IMR-90 (cell line): ENCODE measurements around the gene MACROD1. TPM values are rescaled to one million over a fixed set of nuclear protein-coding genes. Genes with fewer than 3 reads are reported as not detected.
A peak's percentile ranks its signal among the peaks of the same experiment; 100 is the strongest.

ENCODE experiments used
- ATAC-seq: fragments of 200-7000 bp; cut with Tn5 transposase; 2 replicates; pipeline ENCODE4 v1.9.1; 2020; ENCODE audit warnings: low read depth, mild to moderate bottlenecking, moderate library complexity
- BruUV-seq: library from RNA; stranded (reverse); fragments of 400-500 nt; replicated peaks from 2 replicates; lab custom pipeline; 2021; lab: Mats Ljungman, UMichigan
- CTCF ChIA-PET: fragments of 300-600 bp; formaldehyde crosslinking; extraction: SDS; loops from one replicate; lab custom pipeline; 2021; ENCODE audit warnings: antibody characterized with exemption; lab: Yijun Ruan, JAX
- POLR2A ChIA-PET: fragments of 300-600 bp; sonication (Branson Sonifier 250); formaldehyde crosslinking; loops from one replicate; lab custom pipeline; 2022; ENCODE audit warnings: antibody characterized with exemption; ENCODE audit not compliant: unreplicated experiment; lab: Charles Lee
- DNase-seq: peaks from one replicate; pipeline ENCODE4 v3.0.0; 2013
- H2AFZ ChIP-seq: replicated peaks from 2 replicates; pipeline ENCODE3; 2013; ENCODE audit warnings: low read length, mild to moderate bottlenecking; ENCODE audit not compliant: poor library complexity
- H2AK5ac ChIP-seq: 2 replicates; pipeline ENCODE4 v1.6.1; 2013; ENCODE audit warnings: low read depth, low read length, inconsistent platforms
- H2AK9ac ChIP-seq: replicated peaks from 2 replicates; pipeline ENCODE3; 2013; ENCODE audit warnings: mild to moderate bottlenecking, low read depth, low read length, moderate library complexity; ENCODE audit not compliant: poor library complexity
- H2BK120ac ChIP-seq: 2 replicates; pipeline ENCODE4 v1.6.1; 2013; ENCODE audit warnings: low read depth, low read length, inconsistent platforms
- H2BK15ac ChIP-seq: 3 replicates; pipeline ENCODE4 v1.6.1; 2013; ENCODE audit warnings: low read depth, low read length, inconsistent platforms
- H2BK20ac ChIP-seq: 2 replicates; pipeline ENCODE4 v1.6.1; 2013; ENCODE audit warnings: low read depth, mild to moderate bottlenecking, inconsistent platforms, low read length, moderate library complexity
- H2BK5ac ChIP-seq: 2 replicates; pipeline ENCODE4 v1.6.1; 2013; ENCODE audit warnings: mild to moderate bottlenecking, low read depth, low read length, inconsistent platforms; ENCODE audit not compliant: poor library complexity, severe bottlenecking
- H3K14ac ChIP-seq: replicated peaks from 2 replicates; pipeline ENCODE4 v1.6.1; 2013; ENCODE audit warnings: low read depth, low read length, inconsistent platforms
- H3K18ac ChIP-seq: 2 replicates; pipeline ENCODE4 v1.6.1; 2013; ENCODE audit warnings: low read depth, low read length, control low read depth
- H3K23ac ChIP-seq: 2 replicates; pipeline ENCODE4 v1.6.1; 2013; ENCODE audit warnings: low read depth, low read length, inconsistent platforms
- H3K27ac ChIP-seq: 2 replicates; pipeline ENCODE4 v1.5.1; 2013; ENCODE audit warnings: mild to moderate bottlenecking, control low read depth, low read length; ENCODE audit not compliant: insufficient read depth
- H3K27me3 ChIP-seq: 2 replicates; pipeline ENCODE4 v1.6.1; 2013; ENCODE audit warnings: low read length; ENCODE audit not compliant: control insufficient read depth, insufficient read depth
- H3K36me3 ChIP-seq: 2 replicates; pipeline ENCODE4 v1.6.1; 2013; ENCODE audit warnings: low read length, mixed read lengths; ENCODE audit not compliant: control insufficient read depth, insufficient read depth
- H3K4ac ChIP-seq: 2 replicates; pipeline ENCODE4 v1.6.1; 2013; ENCODE audit warnings: low read depth, low read length, inconsistent platforms
- H3K4me1 ChIP-seq: 2 replicates; pipeline ENCODE4 v1.6.1; 2013; ENCODE audit warnings: low read length, mixed read lengths; ENCODE audit not compliant: control insufficient read depth, insufficient read depth
- H3K4me2 ChIP-seq: 2 replicates; pipeline ENCODE4 v1.6.1; 2013; ENCODE audit warnings: low read depth, mild to moderate bottlenecking, control low read depth, low read length, moderate library complexity
- H3K4me3 ChIP-seq: 2 replicates; pipeline ENCODE4 v1.5.1; 2013; ENCODE audit warnings: low read depth, mild to moderate bottlenecking, control low read depth, low read length, moderate library complexity; ENCODE audit not compliant: insufficient read depth
- H3K56ac ChIP-seq: 2 replicates; pipeline ENCODE4 v1.6.1; 2013; ENCODE audit warnings: low read length, inconsistent platforms; ENCODE audit not compliant: insufficient read depth; ENCODE audit errors: extremely low read depth
- H3K79me1 ChIP-seq, 2 experiments: 2 replicates each; pipeline ENCODE4 v1.6.1; 2013; ENCODE audit warnings: low read length in 2 of 2, inconsistent platforms in 1 of 2, low read depth in 1 of 2
- H3K9ac ChIP-seq: 2 replicates; pipeline ENCODE4 v1.6.1; 2013; ENCODE audit warnings: low read depth, low read length, control low read depth
- H3K9me1 ChIP-seq: 2 replicates; pipeline ENCODE4 v1.6.1; 2013; ENCODE audit warnings: low read length, inconsistent platforms; ENCODE audit not compliant: insufficient read depth
- H3K9me3 ChIP-seq: 2 replicates; pipeline ENCODE4 v1.6.1; 2013; ENCODE audit warnings: low read length; ENCODE audit not compliant: control insufficient read depth, insufficient read depth
- H4K20me1 ChIP-seq: 2 replicates; pipeline ENCODE4 v1.6.1; 2013; ENCODE audit warnings: low read length, inconsistent platforms; ENCODE audit not compliant: insufficient read depth
- H4K5ac ChIP-seq: 2 replicates; pipeline ENCODE4 v1.6.1; 2013; ENCODE audit warnings: mild to moderate bottlenecking, low read depth, low read length, control low read depth
- H4K8ac ChIP-seq, 2 experiments: 2 replicates each; pipeline ENCODE4 v1.6.1; 2013; ENCODE audit warnings: low read depth in 2 of 2, low read length in 2 of 2, control low read depth in 1 of 2, inconsistent platforms in 1 of 2
- H4K91ac ChIP-seq: 2 replicates; pipeline ENCODE4 v1.6.1; 2013; ENCODE audit warnings: low read depth, low read length, inconsistent platforms; ENCODE audit not compliant: insufficient read depth
- BHLHE40 ChIP-seq: fragments of 150-350 bp; IDR thresholded peaks from 2 replicates; pipeline ENCODE4 v1.6.1; 2016; ENCODE audit warnings: mild to moderate bottlenecking, low read depth, low read length
- MAZ ChIP-seq: IDR thresholded peaks from 2 replicates; pipeline ENCODE4 v1.6.1; 2012; ENCODE audit warnings: low read depth, mild to moderate bottlenecking, low read length, improper control_type of control experiment, moderate library complexity, borderline replicate concordance
- NFE2L2 ChIP-seq: fragments of 150-350 bp; IDR thresholded peaks from 2 replicates; pipeline ENCODE4 v1.6.1; 2016; ENCODE audit warnings: low read depth, mild to moderate bottlenecking, low read length
- RAD21 ChIP-seq: IDR thresholded peaks from 2 replicates; pipeline ENCODE4 v1.6.1; 2012; ENCODE audit warnings: low read length, improper control_type of control experiment
- RFX5 ChIP-seq: IDR thresholded peaks from 2 replicates; pipeline ENCODE4 v1.8.0; 2012; ENCODE audit warnings: low read depth, mild to moderate bottlenecking, low read length, moderate library complexity
- WGBS, 2 experiments: methylation state at CpG; one replicate each; pipeline versions ENCODE4 v1.1.5 to v1.1.7; 2013; ENCODE audit warnings: missing lambda C conversion rate in 2 of 2; ENCODE audit not compliant: insufficient read length in 1 of 2; ENCODE audit errors: extremely low coverage in 2 of 2; 5-methylcytosine and 5-hydroxymethylcytosine counted together
- dilution Hi-C: fragments of 300-500 bp; cut with HindIII; formaldehyde crosslinking; loops from one replicate; pipeline ENCODE4 v1.14.3; 2018; ENCODE audit warnings: low sequenced_read_pairs; ENCODE audit not compliant: unreplicated experiment
- in situ Hi-C: fragments of 300-500 bp; cut with MboI; formaldehyde crosslinking; loops from 3 replicates; pipeline ENCODE4 v1.14.3; 2019; ENCODE audit warnings: low sequenced_read_pairs, inconsistent platforms, mixed read lengths
- intact Hi-C: fragments of 100-400 bp; cut with micrococcal nuclease; formaldehyde crosslinking; loops from 2 replicates; pipeline ENCODE4 v1.10.0; 2022
- polyA plus RNA-seq, 3 experiments: library from polyadenylated mRNA; depleted of rRNA; stranded (reverse); fragments of >200 nt; gene quantifications; 2 replicates each; pipeline ENCODE4 v1.2.3, GENCODE V29; 2012; ENCODE audit warnings: low replicate concordance in 1 of 3
- total RNA-seq: library from RNA; depleted of rRNA; stranded (reverse); fragments of >200 nt; gene quantifications from 2 replicates; pipeline ENCODE4 v1.2.3, GENCODE V29; 2012
- TF ChIP-seq, protein P1 (sequence below): conservative IDR thresholded peaks from 2 replicates; pipeline ENCODE4 v1.5.1; 2012; ENCODE audit warnings: mild to moderate bottlenecking, low read depth, low read length, improper control_type of control experiment

MACROD1 gene
- total and polyA plus RNA-seq, 2 of the 4 experiments (the other 2 are of a cell fraction) = 2.5 to 9.3 TPM

DNA sequence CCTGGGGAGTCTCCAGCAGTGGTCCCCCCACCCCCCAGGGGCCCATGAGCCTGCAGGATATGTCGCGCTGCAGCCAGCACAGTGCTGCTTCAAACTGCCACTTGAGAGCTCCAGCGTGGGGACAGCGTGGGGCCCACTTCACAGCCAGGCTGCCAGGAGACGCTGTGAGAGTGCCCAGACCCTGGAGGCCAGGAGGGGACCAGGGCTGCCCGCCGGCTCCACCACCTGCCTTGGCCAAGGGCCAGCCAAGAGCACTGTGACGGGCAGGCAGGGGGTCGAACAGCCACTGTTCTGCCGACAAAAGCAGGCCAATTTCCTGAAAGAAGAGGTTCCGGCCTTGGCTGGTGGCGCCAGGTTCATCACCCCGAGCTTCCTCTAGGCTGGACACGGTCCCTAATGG, 70.0 kb downstream of the MACROD1 start:
- peaks cover 9% of the 10 kb centered on the region for H3K27me3 ChIP-seq
- H2AFZ ChIP-seq = no peak overlapping the region
- no peak for TF ChIP-seq RFX5
- TF ChIP-seq BHLHE40 = no peak
- TF ChIP-seq, protein P1, sequence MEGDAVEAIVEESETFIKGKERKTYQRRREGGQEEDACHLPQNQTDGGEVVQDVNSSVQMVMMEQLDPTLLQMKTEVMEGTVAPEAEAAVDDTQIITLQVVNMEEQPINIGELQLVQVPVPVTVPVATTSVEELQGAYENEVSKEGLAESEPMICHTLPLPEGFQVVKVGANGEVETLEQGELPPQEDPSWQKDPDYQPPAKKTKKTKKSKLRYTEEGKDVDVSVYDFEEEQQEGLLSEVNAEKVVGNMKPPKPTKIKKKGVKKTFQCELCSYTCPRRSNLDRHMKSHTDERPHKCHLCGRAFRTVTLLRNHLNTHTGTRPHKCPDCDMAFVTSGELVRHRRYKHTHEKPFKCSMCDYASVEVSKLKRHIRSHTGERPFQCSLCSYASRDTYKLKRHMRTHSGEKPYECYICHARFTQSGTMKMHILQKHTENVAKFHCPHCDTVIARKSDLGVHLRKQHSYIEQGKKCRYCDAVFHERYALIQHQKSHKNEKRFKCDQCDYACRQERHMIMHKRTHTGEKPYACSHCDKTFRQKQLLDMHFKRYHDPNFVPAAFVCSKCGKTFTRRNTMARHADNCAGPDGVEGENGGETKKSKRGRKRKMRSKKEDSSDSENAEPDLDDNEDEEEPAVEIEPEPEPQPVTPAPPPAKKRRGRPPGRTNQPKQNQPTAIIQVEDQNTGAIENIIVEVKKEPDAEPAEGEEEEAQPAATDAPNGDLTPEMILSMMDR = no peak
- TF ChIP-seq RAD21 = no peak
- TF ChIP-seq NFE2L2 = no peak
- TF ChIP-seq MAZ = no peak
- H3K4me2 ChIP-seq = no peak overlapping the region
- no peak overlapping the region for H2BK5ac ChIP-seq
- intact Hi-C loops (no loop called here), in situ Hi-C loops (no loop called here), dilution Hi-C loops (no loop called here)
- H2BK120ac ChIP-seq = no peak overlapping the region
- H3K36me3 ChIP-seq = no peaks in the 10 kb centered on the region
- no peaks in the 10 kb centered on the region for H3K9me3 ChIP-seq
- H3K18ac ChIP-seq = no peak overlapping the region
- H3K23ac ChIP-seq = no peak overlapping the region
- no peak overlapping the region for H2BK15ac ChIP-seq
- no peak overlapping the region for H4K8ac ChIP-seq
- ATAC-seq (no peak), DNase-seq (no peak)
- no peak overlapping the region for H3K9ac ChIP-seq
- no peak overlapping the region for H3K14ac ChIP-seq
- H3K56ac ChIP-seq = no peak overlapping the region
- H4K91ac ChIP-seq = no peak overlapping the region
- 70% methylated on average over 9 of the region's 14 CpGs; no CpG with 5 or more reads in 1 of the 2 experiments for WGBS, 2 experiments
- CTCF ChIA-PET = no interaction called here
- H3K4me1 ChIP-seq = peaks cover 29% of the 10 kb centered on the region
- H3K79me1 ChIP-seq = peaks cover 3 to 17% of the 10 kb centered on the region in 2 experiments; a peak in 2 of 4 replicates
- no peak overlapping the region for H4K5ac ChIP-seq
- POLR2A ChIA-PET = no interaction called here
- H4K20me1 ChIP-seq = peaks cover 12% of the 10 kb centered on the region
- H3K9me1 ChIP-seq = peaks cover 14% of the 10 kb centered on the region
- no peak overlapping the region for H3K27ac ChIP-seq
- H2BK20ac ChIP-seq = no peak overlapping the region
- no peak overlapping the region for H3K4me3 ChIP-seq
- no peak overlapping the region for H2AK9ac ChIP-seq
- H2AK5ac ChIP-seq = 0 out of 2 replicates have a peak overlapping the region, but pooled peaks have one; percentile 43
- H3K4ac ChIP-seq = no peak overlapping the region
- BruUV-seq = no TSS peak
